ENCODE measurements around the gene ABCA5. TPM values are rescaled to one million over a fixed set of nuclear protein-coding genes. Genes with fewer than 3 reads are reported as not detected.

ABCA5 gene
- total and polyA plus RNA-seq, 2 of the 13 experiments (the other 11 are each of a cell fraction or from before 2014, with no cell fraction given), result 9.7 to 10.1 TPM

GRCh38 chr17:69326377-69327059, 415 bp downstream of the ABCA5 start (continued):
- TF ChIP-seq ZNF432 (CRISPR knock-in tag; IDR thresholded peaks at IDR 0.05; ENCODE audit: borderline replicate concordance) (no peak), ZNF121 (CRISPR knock-in tag; IDR thresholded peaks at IDR 0.05) (0 out of 2 replicates have a peak, but pooled peaks have one; percentile 5), NFKB2 (CRISPR knock-in tag; IDR thresholded peaks at IDR 0.05; ENCODE audit: borderline replicate concordance) (no peak; the same call in 1 of the 2 replicates), MNT (IDR thresholded peaks at IDR 0.05) (no peak), ZNF841 (CRISPR knock-in tag; IDR thresholded peaks at IDR 0.05; ENCODE audit: borderline replicate concordance) (0 out of 2 replicates have a peak, but pooled peaks have one; percentile 27), TBL1XR1 (IDR thresholded peaks at IDR 0.05; ENCODE audit: borderline replicate concordance, low read length, partially characterized antibody) (no peak), ZNF672 (CRISPR knock-in tag; IDR thresholded peaks at IDR 0.05) (0 out of 2 replicates have a peak, but pooled peaks have one; percentile 48), FOXK2 (IDR thresholded peaks at IDR 0.05) (no peak), ATF2 (CRISPR knock-in tag; IDR thresholded peaks at IDR 0.05) (no peak), TFE3 (CRISPR knock-in tag; IDR thresholded peaks at IDR 0.05) (no peak), YY1 (IDR thresholded peaks at IDR 0.05; ENCODE audit: insufficient read depth, insufficient replicate concordance, low read depth, low read length) (no peak), ZFP90 (CRISPR knock-in tag; IDR thresholded peaks at IDR 0.05; ENCODE audit: borderline replicate concordance) (no peak), FUBP1 (CRISPR knock-in tag; IDR thresholded peaks at IDR 0.05; ENCODE audit: borderline replicate concordance) (no peak), CBX5 (CRISPR knock-in tag; IDR thresholded peaks at IDR 0.05; ENCODE audit: borderline replicate concordance) (no peak), ZNF720 (CRISPR knock-in tag; IDR thresholded peaks at IDR 0.05) (no peak), ZNF296 (CRISPR knock-in tag; conservative IDR thresholded peaks at IDR 0.05) (no peak; the same call in 1 of the 2 replicates), MTF1 (CRISPR knock-in tag; IDR thresholded peaks at IDR 0.05) (no peak), ZNF512 (CRISPR knock-in tag; IDR thresholded peaks at IDR 0.05) (no peak), SMYD3 (CRISPR knock-in tag; IDR thresholded peaks at IDR 0.05) (no peak), ZNF674 (CRISPR knock-in tag; IDR thresholded peaks at IDR 0.05; ENCODE audit: low read depth) (no peak), ZNF343 (CRISPR knock-in tag; IDR thresholded peaks at IDR 0.05) (peak; percentile 50; the same call in 1 of the 2 replicates), ADNP (CRISPR knock-in tag; IDR thresholded peaks at IDR 0.05) (no peak)
